Natural killer cell (primary cell): ENCODE results near the gene ARHGAP24. TPM values are rescaled to one million over a fixed set of nuclear protein-coding genes. Genes with fewer than 3 reads are reported as not detected.

Experiments used
- ATAC-seq, 3 donors: fragments of 150-1000 bp in 2 of 3; fragments of 200-7000 bp in 1 of 3; cut with Tn5 transposase; 1 replicate in 1 of 3; 2 replicates in 2 of 3; pipeline ENCODE4 v1.10.0; 2021; ENCODE audit warnings: mild to moderate bottlenecking in 2 of 3, moderate library complexity in 2 of 3
- DNase-seq, 2 donors: peaks; one replicate each; pipeline versions ENCODE4 v3.0.0 to v3.0.0-alpha.2; 2013 to 2021; ENCODE audit warnings: mixed read lengths in 1 of 2
- H3K27ac ChIP-seq: one replicate; pipeline ENCODE4 v1.5.1; 2013; ENCODE audit warnings: mild to moderate bottlenecking, low read length
- H3K27me3 ChIP-seq: one replicate; pipeline ENCODE4 v1.6.1; 2013; ENCODE audit warnings: low read length; ENCODE audit not compliant: control insufficient read depth, insufficient read depth
- H3K36me3 ChIP-seq: one replicate; pipeline ENCODE4 v1.6.1; 2013; ENCODE audit warnings: low read length; ENCODE audit not compliant: control insufficient read depth, insufficient read depth
- H3K4me1 ChIP-seq: one replicate; pipeline ENCODE4 v1.6.1; 2013; ENCODE audit warnings: low read length; ENCODE audit not compliant: control insufficient read depth, insufficient read depth
- H3K4me3 ChIP-seq: one replicate; pipeline ENCODE4 v1.5.1; 2013; ENCODE audit warnings: low read length
- H3K9me3 ChIP-seq: one replicate; pipeline ENCODE4 v1.6.1; 2013; ENCODE audit warnings: low read length; ENCODE audit not compliant: control insufficient read depth, insufficient read depth
- H3K27ac Mint-ChIP-seq, 2 donors: one replicate each; pipeline ENCODE4 v1.8.0; 2022; ENCODE audit warnings: mild to moderate bottlenecking in 2 of 2, mixed read lengths in 2 of 2, moderate library complexity in 1 of 2
- H3K27me3 Mint-ChIP-seq, 2 donors: one replicate each; pipeline ENCODE4 v1.8.0; 2022; ENCODE audit warnings: low read depth in 2 of 2, mixed read lengths in 2 of 2
- H3K36me3 Mint-ChIP-seq: one replicate; pipeline ENCODE4 v1.8.0; 2022; ENCODE audit warnings: mixed read lengths
- H3K4me1 Mint-ChIP-seq, 2 donors: one replicate each; pipeline ENCODE4 v1.8.0; 2022; ENCODE audit warnings: mixed read lengths in 2 of 2
- H3K4me3 Mint-ChIP-seq: one replicate; pipeline ENCODE4 v1.8.0; 2022; ENCODE audit warnings: mild to moderate bottlenecking, moderate library complexity, mixed read lengths
- H3K9me3 Mint-ChIP-seq, 2 donors: one replicate each; pipeline ENCODE4 v1.8.0; 2022; ENCODE audit warnings: mixed read lengths in 2 of 2
- CTCF ChIP-seq: fragments of 200-600 bp; IDR thresholded peaks from one replicate; pipeline ENCODE4 v1.8.0; 2022; ENCODE audit warnings: antibody characterized with exemption
- WGBS: methylation state at CpG from one replicate; pipeline ENCODE4 v1.1.7; 2013; ENCODE audit warnings: missing lambda C conversion rate; ENCODE audit not compliant: insufficient coverage; 5-methylcytosine and 5-hydroxymethylcytosine counted together
- intact Hi-C: fragments of 100-400 bp; cut with micrococcal nuclease; formaldehyde crosslinking; loops from one replicate; pipeline ENCODE4 v1.14.2; 2022
- total RNA-seq, 4 donors: library from RNA; stranded (reverse); fragments of 120-200 nt in 1 of 4; gene quantifications; one replicate each; pipeline versions ENCODE4 v1.2.3 to v1.2.4, GENCODE V29; 2013 to 2022

ARHGAP24 gene
- total RNA-seq, 3 donors from 2014 or later (not counting 1 experiment from before 2014, with no cell fraction given), result 1.7 to 3.6 (median 1.7) TPM

GRCh38 chr4:86032476-86033022 lies 557.6 kb downstream of the ARHGAP24 start:
- ATAC-seq (no peak), DNase-seq (no peak)
- Histone ChIP-seq H3K9me3 (no peaks in the 10 kb centered on the region), H3K4me3 (no peak overlapping the region), H3K27ac (no peak overlapping the region), H3K27me3 (no peaks in the 10 kb centered on the region), H3K4me1 (no peaks in the 10 kb centered on the region), H3K36me3 (no peaks in the 10 kb centered on the region)
- Mint-ChIP-seq H3K27ac (no peak overlapping the region), H3K36me3 (peaks cover 7% of the 10 kb centered on the region), H3K9me3 (peaks cover 1 to 3% of the 10 kb centered on the region in 2 donors), H3K4me3 (no peak overlapping the region), H3K27me3 (no peaks in the 10 kb centered on the region), H3K4me1 (no peaks in the 10 kb centered on the region)
- TF ChIP-seq CTCF, result no peak
- WGBS, result 24% methylated on average over 4 of the region's 4 CpGs
- intact Hi-C loops, result no loop called here

- Mint-ChIP-seq H3K27me3 (no peaks in the 10 kb centered on the region), H3K36me3 (peaks cover 7% of the 10 kb centered on the region), H3K27ac (no peak overlapping the region), H3K9me3 (peaks cover 0 to 2% of the 10 kb centered on the region in 2 donors), H3K4me1 (no peaks in the 10 kb centered on the region), H3K4me3 (no peak overlapping the region)
- ATAC-seq, result no peak
- Histone ChIP-seq H3K9me3 (no peaks in the 10 kb centered on the region), H3K36me3 (no peaks in the 10 kb centered on the region), H3K27me3 (no peaks in the 10 kb centered on the region), H3K4me3 (no peak overlapping the region), H3K4me1 (no peaks in the 10 kb centered on the region), H3K27ac (no peak overlapping the region)
- no peak for DNase-seq
- WGBS, result 9% methylated on average over 4 of the region's 4 CpGs
- intact Hi-C loops, result no loop called here
- no peak for TF ChIP-seq CTCF
Measured at GRCh38 chr4:86033171-86033570, 558.2 kb downstream of the ARHGAP24 start.

GRCh38 chr4:86034616-86035015 lies 559.7 kb downstream of the ARHGAP24 start:
- intact Hi-C loops, result no loop called here
- Mint-ChIP-seq H3K27me3 (no peaks in the 10 kb centered on the region), H3K4me3 (no peak overlapping the region), H3K27ac (no peak overlapping the region), H3K9me3 (peaks cover 0 to 2% of the 10 kb centered on the region in 2 donors), H3K4me1 (no peaks in the 10 kb centered on the region), H3K36me3 (peaks cover 7% of the 10 kb centered on the region)
- ATAC-seq, result no peak
- no peak overlapping the region for H3K27ac ChIP-seq
- H3K4me1 ChIP-seq, result no peaks in the 10 kb centered on the region
- DNase-seq, result no peak
- no peaks in the 10 kb centered on the region for H3K36me3 ChIP-seq
- peaks cover 3% of the 10 kb centered on the region for H3K9me3 ChIP-seq
- 93% methylated on average over 2 of the region's 2 CpGs for WGBS
- no peak for TF ChIP-seq CTCF
- no peaks in the 10 kb centered on the region for H3K27me3 ChIP-seq
- H3K4me3 ChIP-seq, result no peak overlapping the region

GRCh38 chr4:86035688-86036087 lies 560.7 kb downstream of the ARHGAP24 start:
- H3K27ac Mint-ChIP-seq, result no peak overlapping the region
- H3K27ac ChIP-seq, result no peak overlapping the region
- no peak overlapping the region for H3K4me3 ChIP-seq
- DNase-seq (no peak), ATAC-seq (no peak)
- H3K27me3 Mint-ChIP-seq, result no peaks in the 10 kb centered on the region
- H3K4me1 Mint-ChIP-seq, result no peaks in the 10 kb centered on the region
- H3K4me3 Mint-ChIP-seq, result no peak overlapping the region
- no peaks in the 10 kb centered on the region for H3K4me1 ChIP-seq
- H3K36me3 ChIP-seq, result no peaks in the 10 kb centered on the region
- H3K27me3 ChIP-seq, result no peaks in the 10 kb centered on the region
- peaks cover 2 to 3% of the 10 kb centered on the region in 2 donors for H3K9me3 Mint-ChIP-seq
- WGBS, result 67% methylated on average over 1 of the region's 1 CpG
- intact Hi-C loops, result no loop called here
- TF ChIP-seq CTCF, result no peak
- peaks cover 7% of the 10 kb centered on the region for H3K36me3 Mint-ChIP-seq
- H3K9me3 ChIP-seq, result peaks cover 3% of the 10 kb centered on the region
